ENCODE data around the gene OSBPL6. TPM values are rescaled to one million over a fixed set of nuclear protein-coding genes. Genes with fewer than 3 reads are reported as not detected.

Gene OSBPL6
- total and polyA plus RNA-seq, 2 of the 13 experiments (the other 11 are each of a cell fraction or from before 2014, with no cell fraction given) = 0.03 to 0.11 TPM

- TF ChIP-seq HOMEZ (CRISPR knock-in tag; IDR thresholded peaks at IDR 0.05; ENCODE audit: low read depth) (peak; percentile 69; the same call in 1 of the 2 replicates), NPAS2 (CRISPR knock-in tag; IDR thresholded peaks at IDR 0.05; ENCODE audit: borderline replicate concordance) (no peak), SMYD3 (CRISPR knock-in tag; IDR thresholded peaks at IDR 0.05) (peak; percentile 78; the same call in 1 of the 2 replicates), HNRNPL (IDR thresholded peaks at IDR 0.05; ENCODE audit: low read depth, low read length) (no peak), ZNF329 (CRISPR knock-in tag; IDR thresholded peaks at IDR 0.05; ENCODE audit: low read depth) (no peak), TFAP4 (IDR thresholded peaks at IDR 0.05; ENCODE audit: borderline replicate concordance, low read depth) (peak; percentile 57; the same call in 1 of the 2 replicates), POLR2AphosphoS5 (IDR thresholded peaks at IDR 0.05; ENCODE audit: low read depth, low read length) (no peak), MXD4 (CRISPR knock-in tag; IDR thresholded peaks at IDR 0.05) (0 out of 2 replicates have a peak, but pooled peaks have one; percentile 34), KDM3A (CRISPR knock-in tag; IDR thresholded peaks at IDR 0.05; ENCODE audit: low read depth) (0 out of 2 replicates have a peak, but pooled peaks have one; percentile 50), IRF2 (CRISPR knock-in tag; IDR thresholded peaks at IDR 0.05) (peak; percentile 39; the same call in 1 of the 2 replicates), ZNF205 (CRISPR knock-in tag; IDR thresholded peaks at IDR 0.05) (peak; percentile 46; the same call in 1 of the 2 replicates), PBX3 (CRISPR knock-in tag; IDR thresholded peaks at IDR 0.05; ENCODE audit: borderline replicate concordance) (no peak), SALL1 (CRISPR knock-in tag; IDR thresholded peaks at IDR 0.05) (peak; percentile 84), NFRKB (IDR thresholded peaks at IDR 0.05) (no peak), TEAD3 (CRISPR knock-in tag; optimal IDR thresholded peaks at IDR 0.05; ENCODE audit: borderline replicate concordance) (peak; percentile 26), JARID2 (CRISPR knock-in tag; IDR thresholded peaks at IDR 0.05; ENCODE audit: insufficient replicate concordance) (no peak), ZBTB10 (CRISPR knock-in tag; IDR thresholded peaks at IDR 0.05; ENCODE audit: borderline replicate concordance) (peak; percentile 48; the same call in 1 of the 2 replicates), ZNF598 (CRISPR knock-in tag; IDR thresholded peaks at IDR 0.05; ENCODE audit: borderline replicate concordance) (no peak), NFE2L2 (IDR thresholded peaks at IDR 0.05; ENCODE audit: low read length) (no peak), ZNF343 (CRISPR knock-in tag; IDR thresholded peaks at IDR 0.05) (0 out of 2 replicates have a peak, but pooled peaks have one; percentile 24), ZNF432 (CRISPR knock-in tag; IDR thresholded peaks at IDR 0.05; ENCODE audit: borderline replicate concordance) (no peak)
Measured at GRCh38 chr2:178277741-178278197, 83.5 kb downstream of the OSBPL6 start (continued).
